ENCODE data around the gene PRPF19. TPM values are rescaled to one million over a fixed set of nuclear protein-coding genes. Genes with fewer than 3 reads are reported as not detected.

Gene PRPF19
- total RNA-seq, 2 donors from 2014 or later: 42.0 to 52.2 TPM

- Histone ChIP-seq H3K9me3 (no peaks in the 10 kb centered on the region), H3K27me3 (replicated peaks; ENCODE audit: insufficient read depth) (no peaks in the 10 kb centered on the region), H3K36me3 (peaks cover 18% of the 10 kb centered on the region), H3K4me1 (ENCODE audit: control insufficient read depth in 1 of 2, low read depth in 2 of 2) (peaks cover 0 to under 1% of the 10 kb centered on the region in 2 donors), H3K27ac (no peak overlapping the region), H3K4me3 (no peak overlapping the region)
- DNase-seq (ENCODE audit: low spot score) (no peak), ATAC-seq (ENCODE audit: insufficient number of reproducible peaks, low FRiP score, low read depth) (no peak)
- TF ChIP-seq CTCF (IDR thresholded peaks at IDR 0.05): no peak
These were observed 56.5 kb downstream of the PRPF19 start for GRCh38 chr11:60849641-60850520.

GRCh38 chr11:60848714-60849151 is 57.7 kb downstream of the PRPF19 start:
- Histone ChIP-seq H3K27ac (no peak overlapping the region), H3K4me3 (no peak overlapping the region), H3K4me1 (ENCODE audit: control insufficient read depth in 1 of 2, low read depth in 2 of 2) (peaks cover 9 to 12% of the 10 kb centered on the region in 2 donors), H3K36me3 (peaks cover 18% of the 10 kb centered on the region), H3K27me3 (replicated peaks; ENCODE audit: insufficient read depth) (no peaks in the 10 kb centered on the region), H3K9me3 (no peaks in the 10 kb centered on the region)
- ATAC-seq (ENCODE audit: insufficient number of reproducible peaks, low FRiP score, low read depth): no peak
- DNase-seq (ENCODE audit: low spot score): no peak
- no peak for TF ChIP-seq CTCF (IDR thresholded peaks at IDR 0.05)

DNA sequence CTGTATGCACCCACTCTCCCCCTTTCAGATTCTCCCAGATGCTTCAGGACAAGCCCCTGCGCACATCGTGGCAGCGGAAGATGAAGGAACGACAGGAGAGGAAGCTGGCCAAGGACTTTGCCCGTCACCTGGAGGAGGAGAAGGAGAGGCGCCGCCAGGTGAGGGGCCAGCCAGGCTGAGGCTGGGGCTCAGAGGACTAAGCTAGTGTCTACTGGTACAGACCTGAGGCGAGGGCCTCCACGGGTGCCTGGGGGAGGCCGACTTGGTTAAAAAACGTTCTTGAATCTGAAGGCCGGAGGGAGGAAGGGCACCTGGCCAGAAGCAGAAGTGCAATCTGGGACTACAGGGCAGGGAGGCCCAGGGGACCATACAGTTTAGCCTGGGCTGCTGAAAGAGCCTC is 58.5 kb downstream of the PRPF19 start:
- no peak overlapping the region for H3K4me3 ChIP-seq
- no peaks in the 10 kb centered on the region for H3K27me3 ChIP-seq (replicated peaks; ENCODE audit: insufficient read depth)
- no peak for TF ChIP-seq CTCF (IDR thresholded peaks at IDR 0.05)
- no peak for DNase-seq (ENCODE audit: low spot score)
- no peaks in the 10 kb centered on the region for H3K9me3 ChIP-seq
- H3K36me3 ChIP-seq: peaks cover 18% of the 10 kb centered on the region
- ATAC-seq (ENCODE audit: insufficient number of reproducible peaks, low FRiP score, low read depth): no peak
- no peak overlapping the region for H3K27ac ChIP-seq
- H3K4me1 ChIP-seq (ENCODE audit: control insufficient read depth in 1 of 2, low read depth in 2 of 2): peaks cover 17 to 18% of the 10 kb centered on the region in 2 donors

DNA sequence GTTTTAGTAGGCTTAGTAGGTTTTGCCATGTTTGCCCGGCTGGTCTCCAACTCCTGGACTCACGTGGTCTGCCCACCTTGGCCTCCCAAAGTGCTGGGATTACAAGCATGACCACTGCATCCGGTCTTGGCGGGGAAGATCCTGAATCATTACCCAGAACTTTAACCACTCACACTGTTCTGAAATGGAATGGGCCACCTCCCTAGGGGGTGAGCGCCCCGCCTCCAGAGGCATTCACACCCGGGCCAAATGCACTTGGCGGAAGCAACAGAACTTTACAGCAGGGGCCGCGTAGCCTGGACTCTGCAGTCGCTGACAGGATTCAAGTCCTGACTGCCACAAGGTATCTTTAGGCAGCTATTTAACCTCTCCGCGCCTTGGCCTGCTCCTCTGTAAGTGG is 59.1 kb downstream of the PRPF19 start:
- Histone ChIP-seq H3K36me3 (peaks cover 18% of the 10 kb centered on the region), H3K27me3 (replicated peaks; ENCODE audit: insufficient read depth) (no peaks in the 10 kb centered on the region), H3K9me3 (no peaks in the 10 kb centered on the region), H3K4me3 (no peak overlapping the region), H3K4me1 (ENCODE audit: control insufficient read depth in 1 of 2, low read depth in 2 of 2) (peaks cover 20 to 24% of the 10 kb centered on the region in 2 donors), H3K27ac (no peak overlapping the region)
- no peak for DNase-seq (ENCODE audit: low spot score)
- TF ChIP-seq CTCF (IDR thresholded peaks at IDR 0.05): no peak
- ATAC-seq (ENCODE audit: insufficient number of reproducible peaks, low FRiP score, low read depth): no peak

DNA sequence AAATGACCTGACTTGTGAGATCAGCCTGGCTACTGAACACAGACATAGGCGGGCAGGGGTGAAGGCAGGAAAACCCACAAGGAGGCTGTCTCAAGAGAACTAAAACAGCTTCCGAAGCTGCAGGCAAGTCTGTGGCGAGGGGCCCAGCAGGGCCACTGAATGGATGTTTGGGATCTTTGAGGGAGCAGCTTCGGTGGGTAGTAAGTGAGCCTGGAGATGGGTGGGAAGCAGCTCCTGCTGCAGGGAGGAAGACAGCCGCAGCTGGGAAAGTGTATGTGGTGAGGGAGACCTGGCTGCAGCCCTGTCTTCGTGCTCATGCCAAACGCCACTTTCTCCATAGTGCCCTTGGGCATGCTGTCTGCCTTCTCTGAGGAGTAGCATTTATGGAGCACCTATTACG is 61.0 kb downstream of the PRPF19 start:
- H3K9me3 ChIP-seq: no peaks in the 10 kb centered on the region
- H3K36me3 ChIP-seq: peaks cover 14% of the 10 kb centered on the region
- H3K27me3 ChIP-seq (replicated peaks; ENCODE audit: insufficient read depth): no peaks in the 10 kb centered on the region
- ATAC-seq (ENCODE audit: insufficient number of reproducible peaks, low FRiP score, low read depth) (no peak), DNase-seq (ENCODE audit: low spot score) (no peak)
- no peak overlapping the region for H3K4me3 ChIP-seq
- H3K27ac ChIP-seq: no peak overlapping the region
- TF ChIP-seq CTCF (IDR thresholded peaks at IDR 0.05): no peak
- H3K4me1 ChIP-seq (ENCODE audit: control insufficient read depth in 1 of 2, low read depth in 2 of 2): peaks cover 28 to 39% of the 10 kb centered on the region in 2 donors

Data from thoracic aorta (tissue), 2 donors.